GM20000 (cell line): ENCODE data around the gene LCE3B.
"Not testable (repeated sequence)": the region's sequence is repeated elsewhere in the genome, so short reads cannot be mapped to it uniquely, and the experiment has no call there.

Experiments used
- DNase-seq: peaks from one replicate; pipeline ENCODE4 v3.0.0; 2012; ENCODE audit warnings: low spot score
- CTCF ChIP-seq: IDR thresholded peaks from 2 replicates; pipeline ENCODE4 v1.5.1; 2012; ENCODE audit warnings: mild to moderate bottlenecking, control low read depth; ENCODE audit errors: extremely low read depth, missing control alignments

The LCE3B gene

GRCh38 chr1:152613511-152613910, at the start of gene LCE3B:
Gene LCE3B, plus strand, starts transcription at chr1:152613811. Its CDS starts 0 bp downstream, at chr1:152613811.
- DNase-seq, result no peak

GRCh38 chr1:152565115-152565514, 48.5 kb upstream of the LCE3B start:
- no peak for TF ChIP-seq CTCF
- DNase-seq, result no peak

More at GRCh38 chr1:152613511-152613910, at the start of gene LCE3B:
- TF ChIP-seq CTCF, result no peak

- no peak for TF ChIP-seq CTCF
- no peak for DNase-seq
Observed at GRCh38 chr1:152565535-152566215, 47.9 kb upstream of the LCE3B start.

GRCh38 chr1:152566681-152567080, 46.9 kb upstream of the LCE3B start, which contains the start of gene LCE3E:
Gene LCE3E, minus strand, starts transcription at chr1:152566780. Its CDS starts 572 bp downstream, at chr1:152566208.
- no peak for DNase-seq
- TF ChIP-seq CTCF, result no peak

- no peak for TF ChIP-seq CTCF
- DNase-seq, result no peak
Observed at GRCh38 chr1:152577168-152577567, 36.4 kb upstream of the LCE3B start.

GRCh38 chr1:152579526-152579925, 34.1 kb upstream of the LCE3B start:
- DNase-seq, result not testable (repeated sequence)

GRCh38 chr1:152580433-152580832, 33.2 kb upstream of the LCE3B start, which contains the start of gene LCE3D:
Gene LCE3D, minus strand, starts transcription at chr1:152580516. Its CDS starts 580 bp downstream, at chr1:152579936.
- DNase-seq, result no peak
- no peak for TF ChIP-seq CTCF

- no peak for TF ChIP-seq CTCF
- no peak for DNase-seq
Observed at GRCh38 chr1:152582647-152583046, 31.0 kb upstream of the LCE3B start.
